NCI-H526 (cell line): Measurements from ENCODE around the gene SARS1.

Experiments
- DNase-seq, 2 experiments: peaks; one replicate each; lab custom pipeline; 2025; lab: John Stamatoyannopoulos, UW

The SARS1 gene

DNA sequence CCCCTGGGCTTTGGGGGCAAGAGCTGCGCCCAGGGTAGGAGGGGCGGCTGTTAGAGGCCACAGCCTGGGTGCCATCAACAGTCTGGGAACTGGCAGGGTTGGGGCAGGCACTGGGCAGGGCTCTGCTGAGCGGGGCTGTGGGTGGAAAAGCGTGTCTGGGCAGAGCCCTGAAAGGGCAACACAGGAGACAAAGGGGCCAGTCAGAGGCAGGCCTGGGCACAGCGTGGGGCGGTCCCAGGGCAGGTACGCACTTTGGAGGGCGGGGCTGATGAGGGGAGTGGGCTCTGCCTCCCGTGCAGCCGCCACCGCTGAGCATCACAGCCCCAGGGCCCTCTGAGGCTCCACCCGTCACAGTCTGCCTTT is 49.5 kb downstream of the SARS1 start:
- peak; percentile 82 to 96 for DNase-seq

DNA sequence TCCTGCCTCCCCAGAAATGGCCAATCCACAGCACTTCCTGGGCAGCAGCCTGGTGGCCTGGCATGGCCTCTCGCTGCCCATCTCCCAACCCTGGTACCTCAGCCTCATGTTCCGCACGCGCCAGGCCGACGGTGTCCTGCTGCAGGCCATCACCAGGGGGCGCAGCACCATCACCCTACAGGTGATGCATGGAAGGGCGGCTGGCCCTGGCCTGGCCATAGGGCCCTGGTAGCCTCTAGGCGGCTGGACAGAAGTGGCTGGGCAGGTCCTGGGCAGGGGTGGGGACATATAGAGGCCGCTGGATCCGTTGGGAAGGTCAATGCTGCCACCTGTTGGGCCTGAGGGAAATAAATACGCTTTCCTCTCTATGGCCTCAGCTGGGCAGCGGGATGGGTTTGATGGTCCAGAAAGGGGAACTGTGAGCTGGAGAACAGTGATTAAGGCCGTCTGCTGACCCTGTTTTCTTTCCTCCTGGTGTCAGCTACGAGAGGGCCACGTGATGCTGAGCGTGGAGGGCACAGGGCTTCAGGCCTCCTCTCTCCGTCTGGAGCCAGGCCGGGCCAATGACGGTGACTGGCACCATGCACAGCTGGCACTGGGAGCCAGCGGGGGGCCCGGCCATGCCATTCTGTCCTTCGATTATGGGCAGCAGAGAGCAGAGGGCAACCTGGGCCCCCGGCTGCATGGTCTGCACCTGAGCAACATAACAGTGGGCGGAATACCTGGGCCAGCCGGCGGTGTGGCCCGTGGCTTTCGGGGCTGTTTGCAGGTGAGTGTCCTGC is 50.1 kb downstream of the SARS1 start:
- DNase-seq, result peak; percentile 82 to 96

DNA sequence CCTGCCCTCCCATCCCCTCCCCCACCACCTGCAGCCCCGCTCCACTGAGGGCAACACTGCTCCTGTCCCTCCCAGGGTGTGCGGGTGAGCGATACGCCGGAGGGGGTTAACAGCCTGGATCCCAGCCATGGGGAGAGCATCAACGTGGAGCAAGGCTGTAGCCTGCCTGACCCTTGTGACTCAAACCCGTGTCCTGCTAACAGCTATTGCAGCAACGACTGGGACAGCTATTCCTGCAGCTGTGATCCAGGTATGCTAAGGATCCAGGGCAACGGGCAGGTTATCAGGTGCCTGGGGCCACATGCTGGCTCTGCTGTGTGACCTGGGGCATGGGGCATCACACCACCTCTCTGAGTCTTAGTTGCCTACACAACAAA is 50.6 kb downstream of the SARS1 start:
- no peak for DNase-seq

DNA sequence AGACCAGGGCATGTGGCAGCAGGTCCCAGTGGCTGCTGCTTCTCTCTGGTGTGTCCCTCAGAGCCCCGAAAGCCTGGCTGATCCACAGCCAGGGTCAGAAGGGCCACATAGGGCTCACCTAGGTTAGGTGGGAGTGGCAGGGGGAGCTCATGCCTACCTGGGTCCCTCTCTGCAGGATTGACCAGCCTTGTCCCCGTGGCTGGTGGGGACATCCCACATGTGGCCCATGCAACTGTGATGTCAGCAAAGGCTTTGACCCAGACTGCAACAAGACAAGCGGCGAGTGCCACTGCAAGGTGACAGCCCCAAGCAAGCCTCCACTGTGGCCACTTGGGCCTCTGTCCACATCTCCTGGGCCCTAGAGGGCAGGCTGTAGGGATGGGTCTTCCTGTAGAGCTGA is 51.3 kb downstream of the SARS1 start:
- DNase-seq, result no peak

DNA sequence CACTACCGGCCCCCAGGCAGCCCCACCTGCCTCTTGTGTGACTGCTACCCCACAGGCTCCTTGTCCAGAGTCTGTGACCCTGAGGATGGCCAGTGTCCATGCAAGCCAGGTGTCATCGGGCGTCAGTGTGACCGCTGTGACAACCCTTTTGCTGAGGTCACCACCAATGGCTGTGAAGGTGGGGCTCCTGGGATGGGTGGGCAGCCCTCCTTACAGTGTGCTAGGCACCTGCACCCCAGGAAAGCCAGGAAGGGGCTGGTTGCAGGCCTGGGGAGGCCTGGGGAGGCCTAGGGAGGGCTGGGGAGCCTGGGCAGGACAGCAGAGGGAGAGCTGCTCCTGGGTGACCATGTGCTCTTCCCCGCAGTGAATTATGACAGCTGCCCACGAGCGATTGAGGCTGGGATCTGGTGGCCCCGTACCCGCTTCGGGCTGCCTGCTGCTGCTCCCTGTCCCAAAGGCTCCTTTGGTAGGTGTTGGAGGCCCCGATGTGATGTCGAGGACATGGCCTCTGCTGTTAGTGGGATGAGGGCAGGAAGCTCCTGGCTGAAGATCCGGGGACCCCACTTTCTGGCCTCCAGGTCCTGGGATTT is 52.1 kb downstream of the SARS1 start:
- DNase-seq, result no peak

DNA sequence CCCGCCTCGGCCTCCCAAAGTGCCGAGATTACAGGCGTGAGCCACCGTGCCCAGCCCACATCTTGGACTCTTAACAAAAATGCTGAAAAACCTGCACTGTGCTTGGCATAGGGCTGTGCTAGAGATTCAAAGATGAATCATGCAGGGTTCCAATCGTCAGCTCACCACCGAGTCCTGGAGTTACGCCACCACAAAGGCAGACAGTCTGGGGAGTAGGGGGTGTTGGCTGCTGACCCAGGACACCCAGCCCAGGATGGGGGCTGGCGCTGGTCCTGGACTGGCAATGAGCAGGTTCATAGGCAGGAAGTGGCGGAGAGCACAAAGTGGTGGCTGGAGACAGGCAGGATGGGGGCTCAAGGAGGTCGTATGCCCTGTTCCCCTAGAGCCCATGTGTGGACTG is 53.2 kb downstream of the SARS1 start:
- no peak for DNase-seq

DNA sequence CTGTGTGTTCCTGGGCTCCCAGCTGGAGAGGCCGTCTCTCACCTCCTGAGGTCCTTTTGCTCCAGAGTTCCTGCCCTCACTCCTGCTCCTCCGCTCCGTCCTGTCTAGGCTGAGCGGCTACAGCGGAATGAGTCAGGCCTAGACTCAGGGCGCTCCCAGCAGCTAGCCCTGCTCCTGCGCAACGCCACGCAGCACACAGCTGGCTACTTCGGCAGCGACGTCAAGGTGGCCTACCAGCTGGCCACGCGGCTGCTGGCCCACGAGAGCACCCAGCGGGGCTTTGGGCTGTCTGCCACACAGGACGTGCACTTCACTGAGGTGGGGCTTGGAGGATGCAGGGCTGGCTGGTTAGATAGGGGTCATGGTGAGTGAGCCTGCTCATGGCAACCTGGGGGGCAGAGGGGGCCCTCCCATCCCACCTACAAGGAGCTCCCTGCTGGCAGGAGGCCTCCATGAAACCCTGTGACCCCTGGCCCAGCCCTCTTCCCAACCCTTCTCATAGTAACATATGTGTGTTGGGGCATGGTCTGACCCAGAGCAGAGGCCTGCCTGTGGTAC is 54.1 kb downstream of the SARS1 start:
- no peak for DNase-seq

DNA sequence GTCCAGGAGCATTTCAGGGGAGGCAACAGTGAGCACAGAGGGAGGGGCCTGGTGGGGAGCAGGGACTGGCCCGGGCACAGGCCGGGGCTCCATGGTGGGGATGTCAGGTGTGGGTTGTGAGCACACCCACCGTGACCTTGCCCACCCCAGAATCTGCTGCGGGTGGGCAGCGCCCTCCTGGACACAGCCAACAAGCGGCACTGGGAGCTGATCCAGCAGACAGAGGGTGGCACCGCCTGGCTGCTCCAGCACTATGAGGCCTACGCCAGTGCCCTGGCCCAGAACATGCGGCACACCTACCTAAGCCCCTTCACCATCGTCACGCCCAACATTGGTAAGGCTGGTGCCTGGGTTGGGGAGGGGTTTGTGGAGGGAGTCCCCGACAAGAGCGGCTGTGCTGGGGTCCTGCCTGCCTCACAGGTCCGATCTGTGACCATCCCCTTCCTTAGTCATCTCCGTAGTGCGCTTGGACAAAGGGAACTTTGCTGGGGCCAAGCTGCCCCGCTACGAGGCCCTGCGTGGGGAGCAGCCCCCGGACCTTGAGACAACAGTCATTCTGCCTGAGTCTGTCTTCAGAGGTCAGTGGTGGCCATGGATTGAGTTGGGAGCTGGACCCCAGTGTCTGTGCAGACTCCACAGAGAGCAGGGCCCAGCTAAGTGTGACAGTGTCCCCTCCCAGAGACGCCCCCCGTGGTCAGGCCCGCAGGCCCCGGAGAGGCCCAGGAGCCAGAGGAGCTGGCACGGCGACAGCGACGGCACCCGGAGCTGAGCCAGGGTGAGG is 54.9 kb downstream of the SARS1 start:
- no peak for DNase-seq

DNA sequence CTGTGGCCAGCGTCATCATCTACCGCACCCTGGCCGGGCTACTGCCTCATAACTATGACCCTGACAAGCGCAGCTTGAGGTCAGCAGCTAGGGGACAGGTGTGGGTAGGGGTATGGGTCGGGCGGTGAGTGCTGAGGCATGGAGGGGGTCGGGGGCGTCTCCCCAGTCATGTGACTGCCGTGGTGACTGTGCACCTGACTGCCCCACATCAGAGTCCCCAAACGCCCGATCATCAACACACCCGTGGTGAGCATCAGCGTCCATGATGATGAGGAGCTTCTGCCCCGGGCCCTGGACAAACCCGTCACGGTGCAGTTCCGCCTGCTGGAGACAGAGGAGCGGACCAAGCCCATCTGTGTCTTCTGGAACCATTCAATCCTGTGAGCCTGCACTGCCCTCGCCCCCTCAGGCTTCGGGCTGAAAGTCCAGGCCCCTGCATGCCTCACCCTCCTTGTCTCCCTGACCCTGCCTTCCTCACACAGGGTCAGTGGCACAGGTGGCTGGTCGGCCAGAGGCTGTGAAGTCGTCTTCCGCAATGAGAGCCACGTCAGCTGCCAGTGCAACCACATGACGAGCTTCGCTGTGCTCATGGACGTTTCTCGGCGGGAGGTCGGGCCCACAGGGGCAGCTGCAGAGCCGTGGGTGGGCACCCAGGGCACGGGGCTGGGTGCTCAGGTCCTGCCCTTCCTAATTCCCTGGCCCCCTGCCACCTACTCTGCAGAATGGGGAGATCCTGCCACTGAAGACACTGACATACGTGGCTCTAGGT is 55.7 kb downstream of the SARS1 start:
- no peak for DNase-seq

DNA sequence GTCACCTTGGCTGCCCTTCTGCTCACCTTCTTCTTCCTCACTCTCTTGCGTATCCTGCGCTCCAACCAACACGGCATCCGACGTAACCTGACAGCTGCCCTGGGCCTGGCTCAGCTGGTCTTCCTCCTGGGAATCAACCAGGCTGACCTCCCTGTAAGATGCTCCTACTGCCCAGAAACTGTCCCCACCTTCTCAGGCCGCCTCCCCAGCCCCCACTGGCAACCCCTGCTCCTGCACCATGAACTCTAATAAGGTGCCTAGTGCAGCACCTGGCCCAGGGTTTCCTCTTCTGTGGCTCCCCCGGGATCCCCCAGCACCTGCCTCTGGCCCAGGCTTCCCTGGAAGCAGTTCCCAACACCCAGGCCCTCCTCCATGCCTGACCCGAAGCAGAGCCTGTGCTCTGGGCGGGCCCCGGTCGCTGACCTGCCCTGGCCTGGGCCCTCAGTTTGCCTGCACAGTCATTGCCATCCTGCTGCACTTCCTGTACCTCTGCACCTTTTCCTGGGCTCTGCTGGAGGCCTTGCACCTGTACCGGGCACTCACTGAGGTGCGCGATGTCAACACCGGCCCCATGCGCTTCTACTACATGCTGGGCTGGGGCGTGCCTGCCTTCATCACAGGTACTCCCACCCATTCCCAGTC is 56.4 kb downstream of the SARS1 start:
- DNase-seq, result no peak

DNA sequence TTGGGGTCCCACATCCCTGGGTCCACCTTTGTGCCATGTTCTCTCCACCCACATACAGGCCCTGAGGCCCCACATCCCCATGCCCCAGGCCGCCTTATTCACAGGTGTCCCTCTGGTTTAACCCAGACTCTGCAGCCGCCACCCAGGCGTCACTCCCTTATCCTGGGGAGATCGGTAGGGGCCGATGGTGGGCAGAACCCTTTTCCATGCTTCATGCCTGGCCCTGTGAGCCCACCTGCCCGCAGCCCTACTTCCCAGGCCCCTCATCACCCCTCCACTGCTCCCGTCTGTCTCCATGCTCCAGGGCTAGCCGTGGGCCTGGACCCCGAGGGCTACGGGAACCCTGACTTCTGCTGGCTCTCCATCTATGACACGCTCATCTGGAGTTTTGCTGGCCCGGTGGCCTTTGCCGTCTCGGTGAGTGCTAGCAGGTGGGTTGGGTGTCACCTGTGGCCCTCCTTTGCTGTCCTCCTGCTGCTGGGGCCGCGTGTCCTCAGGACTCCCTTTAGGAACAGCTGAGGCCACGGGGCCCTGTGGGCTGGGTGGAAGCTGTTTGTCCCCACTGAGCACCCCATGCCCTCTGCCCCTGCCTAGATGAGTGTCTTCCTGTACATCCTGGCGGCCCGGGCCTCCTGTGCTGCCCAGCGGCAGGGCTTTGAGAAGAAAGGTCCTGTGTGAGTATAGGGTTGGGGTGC is 57.1 kb downstream of the SARS1 start:
- DNase-seq, result no peak

DNA sequence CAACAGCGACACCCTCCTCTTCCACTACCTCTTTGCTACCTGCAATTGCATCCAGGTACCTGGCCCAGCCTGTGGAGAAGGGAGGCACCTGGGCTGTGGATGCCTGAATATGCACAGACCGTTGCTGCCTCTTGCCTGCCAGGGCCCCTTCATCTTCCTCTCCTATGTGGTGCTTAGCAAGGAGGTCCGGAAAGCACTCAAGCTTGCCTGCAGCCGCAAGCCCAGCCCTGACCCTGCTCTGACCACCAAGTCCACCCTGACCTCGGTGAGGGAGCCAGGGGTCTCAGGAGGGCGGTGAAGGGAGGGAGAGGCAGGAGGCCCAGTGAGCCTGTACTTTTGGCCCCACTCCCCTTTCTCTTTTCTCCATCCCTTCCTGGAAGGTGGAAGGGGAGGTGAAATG is 57.7 kb downstream of the SARS1 start:
- DNase-seq, result no peak

DNA sequence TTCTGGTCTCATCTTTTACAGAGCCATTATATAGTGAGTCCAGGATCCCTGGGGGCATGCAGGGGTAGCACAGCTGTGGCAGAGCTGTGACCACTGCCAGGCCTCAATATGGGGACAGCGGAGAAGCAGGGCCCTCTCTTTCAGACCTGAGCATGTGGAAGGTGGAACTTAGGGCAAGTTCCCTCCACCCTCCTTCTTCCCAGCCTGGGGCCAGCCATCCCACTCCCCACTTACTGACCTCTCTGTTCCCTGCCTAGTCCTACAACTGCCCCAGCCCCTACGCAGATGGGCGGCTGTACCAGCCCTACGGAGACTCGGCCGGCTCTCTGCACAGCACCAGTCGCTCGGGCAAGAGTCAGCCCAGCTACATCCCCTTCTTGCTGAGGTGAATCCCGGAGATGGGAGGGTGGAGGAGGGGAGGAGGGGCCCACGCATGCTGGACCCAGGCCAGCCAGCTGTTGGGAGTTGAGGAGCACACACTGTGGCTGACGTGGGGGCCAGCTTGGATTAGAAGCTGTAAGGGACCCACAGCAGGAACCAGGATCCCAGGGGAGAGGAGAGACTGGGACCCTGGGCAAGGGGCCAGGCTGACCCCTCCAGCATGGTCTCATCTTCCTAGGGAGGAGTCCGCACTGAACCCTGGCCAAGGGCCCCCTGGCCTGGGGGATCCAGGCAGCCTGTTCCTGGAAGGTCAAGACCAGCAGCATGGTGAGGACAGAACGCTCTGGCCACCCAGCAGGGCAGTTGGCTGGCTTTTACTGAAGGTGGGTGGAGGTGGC is 58.5 kb downstream of the SARS1 start:
- no peak for DNase-seq

DNA sequence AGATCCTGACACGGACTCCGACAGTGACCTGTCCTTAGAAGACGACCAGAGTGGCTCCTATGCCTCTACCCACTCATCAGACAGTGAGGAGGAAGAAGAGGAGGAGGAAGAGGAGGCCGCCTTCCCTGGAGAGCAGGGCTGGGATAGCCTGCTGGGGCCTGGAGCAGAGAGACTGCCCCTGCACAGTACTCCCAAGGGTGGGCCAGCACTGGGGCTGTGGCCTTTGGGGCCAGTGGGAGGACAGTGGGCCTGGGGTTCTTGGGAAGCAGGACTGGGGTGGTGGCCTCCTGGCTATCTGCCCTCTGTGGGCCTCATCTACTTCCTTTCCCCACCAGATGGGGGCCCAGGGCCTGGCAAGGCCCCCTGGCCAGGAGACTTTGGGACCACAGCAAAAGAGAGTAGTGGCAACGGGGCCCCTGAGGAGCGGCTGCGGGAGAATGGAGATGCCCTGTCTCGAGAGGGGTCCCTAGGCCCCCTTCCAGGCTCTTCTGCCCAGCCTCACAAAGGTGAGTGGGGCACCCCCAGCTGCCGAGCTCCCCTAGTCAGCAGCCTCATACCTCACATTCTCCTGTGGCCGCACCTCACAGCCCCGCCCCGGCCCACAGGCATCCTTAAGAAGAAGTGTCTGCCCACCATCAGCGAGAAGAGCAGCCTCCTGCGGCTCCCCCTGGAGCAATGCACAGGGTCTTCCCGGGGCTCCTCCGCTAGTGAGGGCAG is 59.3 kb downstream of the SARS1 start:
- DNase-seq, result no peak

DNA sequence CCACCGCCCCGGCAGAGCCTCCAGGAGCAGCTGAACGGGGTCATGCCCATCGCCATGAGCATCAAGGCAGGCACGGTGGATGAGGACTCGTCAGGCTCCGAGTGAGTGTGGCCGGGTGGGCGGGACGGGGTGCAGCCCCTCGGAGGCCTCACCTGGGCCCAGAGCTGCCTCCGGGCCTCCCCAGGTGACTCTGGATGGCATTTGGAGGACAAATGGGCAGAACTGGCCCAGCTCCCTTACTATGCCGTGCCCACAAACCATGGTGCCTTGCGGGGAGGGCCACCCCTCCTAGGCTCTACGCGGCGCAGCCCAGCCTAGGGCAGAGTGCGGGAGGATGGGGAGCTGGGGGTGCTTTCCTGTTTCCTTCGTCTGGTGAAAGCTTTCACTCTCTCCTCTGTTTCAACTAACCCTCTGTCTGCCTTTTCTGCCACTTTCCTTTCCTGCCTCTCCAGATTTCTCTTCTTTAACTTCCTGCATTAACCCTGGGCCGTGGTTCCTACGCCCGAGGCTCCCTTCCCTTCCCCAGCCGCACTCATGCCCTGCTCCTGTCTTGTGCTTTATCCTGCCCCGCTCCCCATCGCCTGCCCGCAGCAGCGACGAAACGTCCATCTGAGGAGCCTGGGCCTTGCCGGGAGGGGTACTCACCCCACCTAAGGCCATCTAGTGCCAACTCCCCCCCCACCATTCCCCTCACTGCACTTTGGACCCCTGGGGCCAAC is 60.0 kb downstream of the SARS1 start:
- peak in 1 of 2 experiments; percentile 19 for DNase-seq

DNA sequence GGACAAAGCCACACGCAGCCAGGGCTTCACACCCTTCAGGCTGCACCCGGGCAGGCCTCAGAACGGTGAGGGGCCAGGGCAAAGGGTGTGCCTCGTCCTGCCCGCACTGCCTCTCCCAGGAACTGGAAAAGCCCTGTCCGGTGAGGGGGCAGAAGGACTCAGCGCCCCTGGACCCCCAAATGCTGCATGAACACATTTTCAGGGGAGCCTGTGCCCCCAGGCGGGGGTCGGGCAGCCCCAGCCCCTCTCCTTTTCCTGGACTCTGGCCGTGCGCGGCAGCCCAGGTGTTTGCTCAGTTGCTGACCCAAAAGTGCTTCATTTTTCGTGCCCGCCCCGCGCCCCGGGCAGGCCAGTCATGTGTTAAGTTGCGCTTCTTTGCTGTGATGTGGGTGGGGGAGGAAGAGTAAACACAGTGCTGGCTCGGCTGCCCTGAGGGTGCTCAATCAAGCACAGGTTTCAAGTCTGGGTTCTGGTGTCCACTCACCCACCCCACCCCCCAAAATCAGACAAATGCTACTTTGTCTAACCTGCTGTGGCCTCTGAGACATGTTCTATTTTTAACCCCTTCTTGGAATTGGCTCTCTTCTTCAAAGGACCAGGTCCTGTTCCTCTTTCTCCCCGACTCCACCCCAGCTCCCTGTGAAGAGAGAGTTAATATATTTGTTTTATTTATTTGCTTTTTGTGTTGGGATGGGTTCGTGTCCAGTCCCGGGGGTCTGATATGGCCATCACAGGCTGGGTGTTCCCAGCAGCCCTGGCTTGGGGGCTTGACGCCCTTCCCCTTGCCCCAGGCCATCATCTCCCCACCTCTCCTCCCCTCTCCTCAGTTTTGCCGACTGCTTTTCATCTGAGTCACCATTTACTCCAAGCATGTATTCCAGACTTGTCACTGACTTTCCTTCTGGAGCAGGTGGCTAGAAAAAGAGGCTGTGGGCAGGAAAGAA is 61.1 kb downstream of the SARS1 start:
- DNase-seq, result peak; percentile 74 to 90

DNA sequence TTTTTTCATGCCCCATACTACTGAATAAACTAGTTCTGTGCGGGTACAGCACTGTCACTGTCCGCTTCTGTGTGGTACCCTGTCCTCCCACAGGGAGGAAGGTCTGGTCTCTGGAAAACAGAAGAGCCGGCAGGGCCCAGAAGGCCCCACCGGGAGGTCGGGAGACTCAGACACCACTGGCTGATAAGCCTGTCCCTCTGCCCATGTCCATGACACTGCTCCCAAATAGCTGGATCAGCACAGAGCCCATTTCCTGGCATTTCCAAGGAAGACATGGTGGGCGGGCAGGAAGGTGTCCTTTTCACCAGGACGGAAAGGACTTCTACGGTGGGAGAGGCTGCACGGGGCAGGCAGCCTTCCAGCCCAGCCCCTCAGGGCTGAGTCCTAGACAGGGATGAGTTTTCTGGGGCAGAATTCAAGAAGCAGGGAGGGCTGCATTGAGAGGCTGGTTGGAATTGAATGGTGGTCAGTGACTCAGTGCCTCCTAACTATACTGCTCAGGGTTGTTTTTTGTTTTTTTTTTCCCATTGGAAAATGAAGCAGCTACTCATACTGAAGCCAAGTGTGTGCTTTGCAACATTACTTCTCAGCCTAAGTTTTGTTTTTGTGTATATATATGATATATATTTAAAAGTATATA is 62.1 kb downstream of the SARS1 start:
- peak in 1 of 2 experiments; percentile 24 for DNase-seq
